ENCODE measurements around the gene OR56B4.
"Not testable (repeated sequence)": the region's sequence is repeated elsewhere in the genome, so short reads cannot be mapped to it uniquely, and the experiment has no call there.

The OR56B4 gene

GRCh38 chr11:6107384-6107783 is at the start of gene OR56B4:
TSS of gene OR56B4 (plus strand) at chr11:6107684. CDS start at chr11:6107779, 95 bp downstream.
- DNase-seq (ENCODE audit: low read depth), result not testable (repeated sequence)

- DNase-seq (ENCODE audit: low read depth), result peak; percentile 4
These were observed 46.0 kb upstream of the OR56B4 start for GRCh38 chr11:6061475-6061874.

- no peak for DNase-seq (ENCODE audit: low read depth)
These were observed 44.7 kb upstream of the OR56B4 start for GRCh38 chr11:6062691-6063358.

- no peak for DNase-seq (ENCODE audit: low read depth)
These were observed 40.0 kb upstream of the OR56B4 start for GRCh38 chr11:6067502-6067901.

- not testable (repeated sequence) for DNase-seq (ENCODE audit: low read depth)
These were observed 31.0 kb upstream of the OR56B4 start for GRCh38 chr11:6076443-6076842.

- no peak for DNase-seq (ENCODE audit: low read depth)
These were observed 29.8 kb upstream of the OR56B4 start for GRCh38 chr11:6077723-6078122.

- DNase-seq (ENCODE audit: low read depth), result no peak
These were observed 28.0 kb upstream of the OR56B4 start for GRCh38 chr11:6079463-6079862.

GRCh38 chr11:6083129-6083528 is 24.4 kb upstream of the OR56B4 start:
- DNase-seq (ENCODE audit: low read depth), result no peak

GRCh38 chr11:6084587-6084986 is 22.9 kb upstream of the OR56B4 start:
- no peak for DNase-seq (ENCODE audit: low read depth)

GRCh38 chr11:6094186-6094585 is 13.3 kb upstream of the OR56B4 start:
- no peak for DNase-seq (ENCODE audit: low read depth)

GRCh38 chr11:6095798-6096197 is 11.7 kb upstream of the OR56B4 start:
- no peak for DNase-seq (ENCODE audit: low read depth)

GRCh38 chr11:6096417-6096816 is 11.1 kb upstream of the OR56B4 start:
- no peak for DNase-seq (ENCODE audit: low read depth)

GRCh38 chr11:6099577-6099976 is 7.9 kb upstream of the OR56B4 start:
- DNase-seq (ENCODE audit: low read depth), result no peak

- no peak for DNase-seq (ENCODE audit: low read depth)
These were observed 2.5 kb downstream of the OR56B4 start for GRCh38 chr11:6110011-6110410.

- no peak for DNase-seq (ENCODE audit: low read depth)
These were observed 4.2 kb downstream of the OR56B4 start for GRCh38 chr11:6111673-6112072.

GRCh38 chr11:6116638-6117037 is 9.2 kb downstream of the OR56B4 start:
- no peak for DNase-seq (ENCODE audit: low read depth)

- no peak for DNase-seq (ENCODE audit: low read depth)
These were observed 16.8 kb downstream of the OR56B4 start for GRCh38 chr11:6124245-6124644.

- DNase-seq (ENCODE audit: low read depth), result peak; percentile 46
These were observed 20.4 kb downstream of the OR56B4 start for GRCh38 chr11:6127881-6128280.

GRCh38 chr11:6129011-6129410 is 21.5 kb downstream of the OR56B4 start:
- DNase-seq (ENCODE audit: low read depth), result no peak

GRCh38 chr11:6129635-6130034 is 22.2 kb downstream of the OR56B4 start:
- no peak for DNase-seq (ENCODE audit: low read depth)

- no peak for DNase-seq (ENCODE audit: low read depth)
These were observed 24.9 kb downstream of the OR56B4 start for GRCh38 chr11:6132431-6132830.

- DNase-seq (ENCODE audit: low read depth), result not testable (repeated sequence)
These were observed 28.5 kb downstream of the OR56B4 start for GRCh38 chr11:6135936-6136335.

GRCh38 chr11:6142936-6143335 is 35.5 kb downstream of the OR56B4 start:
- DNase-seq (ENCODE audit: low read depth), result no peak

- DNase-seq (ENCODE audit: low read depth), result not testable (repeated sequence)
These were observed 36.3 kb downstream of the OR56B4 start for GRCh38 chr11:6143737-6144136.

All from ELR (cell line).